ENCODE measurements around the gene TRIP6.
A peak's percentile ranks its signal among the peaks of the same experiment; 100 is the strongest.
"Not testable (repeated sequence)": the region's sequence is repeated elsewhere in the genome, so short reads cannot be mapped to it uniquely, and the experiment has no call there.

TRIP6 gene

GRCh38 chr7:100839361-100839760 lies 27.8 kb upstream of the TRIP6 start:
- DNase-seq (ENCODE audit: low read depth), result no peak

GRCh38 chr7:100840470-100841100 lies 26.6 kb upstream of the TRIP6 start:
- no peak for DNase-seq (ENCODE audit: low read depth)

GRCh38 chr7:100847360-100847759 lies 19.8 kb upstream of the TRIP6 start:
- no peak for DNase-seq (ENCODE audit: low read depth)

- peak; percentile 83 for DNase-seq (ENCODE audit: low read depth)
Measured at GRCh38 chr7:100852048-100852872, 14.9 kb upstream of the TRIP6 start, which contains the start of gene SLC12A9. SLC12A9 (plus strand) TSS chr7:100852713; CDS start chr7:100854198, 1,485 bp downstream.

- DNase-seq (ENCODE audit: low read depth), result no peak
Measured at GRCh38 chr7:100854146-100854895, 12.9 kb upstream of the TRIP6 start.

- DNase-seq (ENCODE audit: low read depth), result not testable (repeated sequence)
Measured at GRCh38 chr7:100854899-100855298, 12.3 kb upstream of the TRIP6 start.

- DNase-seq (ENCODE audit: low read depth), result no peak
Measured at GRCh38 chr7:100855515-100855914, 11.7 kb upstream of the TRIP6 start.

- DNase-seq (ENCODE audit: low read depth), result no peak
Measured at GRCh38 chr7:100856871-100857282, 10.3 kb upstream of the TRIP6 start.

- no peak for DNase-seq (ENCODE audit: low read depth)
Measured at GRCh38 chr7:100859856-100860255, 7.3 kb upstream of the TRIP6 start.

GRCh38 chr7:100860702-100861615 lies 6.2 kb upstream of the TRIP6 start:
- DNase-seq (ENCODE audit: low read depth), result no peak

GRCh38 chr7:100861616-100861985 lies 5.6 kb upstream of the TRIP6 start:
- no peak for DNase-seq (ENCODE audit: low read depth)

GRCh38 chr7:100863406-100863950 lies 3.7 kb upstream of the TRIP6 start:
- DNase-seq (ENCODE audit: low read depth), result no peak

- no peak for DNase-seq (ENCODE audit: low read depth)
Measured at GRCh38 chr7:100864263-100864845, 2.8 kb upstream of the TRIP6 start.

- peak; percentile 61 for DNase-seq (ENCODE audit: low read depth)
Measured at GRCh38 chr7:100865372-100865911, 1.7 kb upstream of the TRIP6 start.

GRCh38 chr7:100865938-100866728 lies 1.1 kb upstream of the TRIP6 start:
- DNase-seq (ENCODE audit: low read depth), result no peak

GRCh38 chr7:100866729-100867039 lies 503 bp upstream of the TRIP6 start:
- no peak for DNase-seq (ENCODE audit: low read depth)

- no peak for DNase-seq (ENCODE audit: low read depth)
Measured at GRCh38 chr7:100867776-100868485, 744 bp downstream of the TRIP6 start.

GRCh38 chr7:100873599-100874299 lies 6.6 kb downstream of the TRIP6 start:
- DNase-seq (ENCODE audit: low read depth), result no peak

- no peak for DNase-seq (ENCODE audit: low read depth)
Measured at GRCh38 chr7:100874300-100874576, 7.1 kb downstream of the TRIP6 start.

Data from amniotic epithelial cell (primary cell).